ENCODE measurements around the gene ZSCAN10. TPM values are rescaled to one million over a fixed set of nuclear protein-coding genes. Genes with fewer than 3 reads are reported as not detected.

The ZSCAN10 gene
- total RNA-seq, 4 donors from 2014 or later, result 1.7 TPM; not detected in 3

DNA sequence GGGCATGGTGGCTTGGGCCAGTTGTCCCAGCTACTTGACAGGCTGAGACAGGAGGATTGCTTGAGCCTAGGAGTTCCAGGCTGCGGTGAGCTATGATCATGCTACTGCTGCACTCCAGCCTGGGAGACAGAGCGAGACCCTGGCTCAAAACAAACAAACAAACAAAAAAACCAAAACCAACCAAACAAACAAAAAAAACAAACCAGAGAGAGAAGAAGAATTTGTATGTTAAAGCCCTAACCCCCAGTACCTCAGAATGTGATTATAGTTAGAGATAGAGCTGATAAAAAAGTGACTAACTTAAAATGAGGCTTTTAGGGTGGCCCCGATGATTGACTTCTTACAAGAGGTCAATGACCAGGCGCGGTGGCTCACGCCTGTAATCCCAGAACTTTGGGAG is 54.4 kb downstream of the ZSCAN10 start:
- Histone ChIP-seq H3K27ac (no peak overlapping the region), H3K9me3 (no peaks in the 10 kb centered on the region), H3K4me1 (peaks cover 0 to 27% (median 18%) of the 10 kb centered on the region in 3 donors), H3K4me3 (no peak overlapping the region), H3K36me3 (no peaks in the 10 kb centered on the region), H3K27me3 (peaks cover 98% of the 10 kb centered on the region)
- 81 to 83% methylated on average over 4 to 6 of the region's 6 CpGs for WGBS, 2 donors (ENCODE audit: low coverage in 1 of 2)
- TF ChIP-seq, protein P1, sequence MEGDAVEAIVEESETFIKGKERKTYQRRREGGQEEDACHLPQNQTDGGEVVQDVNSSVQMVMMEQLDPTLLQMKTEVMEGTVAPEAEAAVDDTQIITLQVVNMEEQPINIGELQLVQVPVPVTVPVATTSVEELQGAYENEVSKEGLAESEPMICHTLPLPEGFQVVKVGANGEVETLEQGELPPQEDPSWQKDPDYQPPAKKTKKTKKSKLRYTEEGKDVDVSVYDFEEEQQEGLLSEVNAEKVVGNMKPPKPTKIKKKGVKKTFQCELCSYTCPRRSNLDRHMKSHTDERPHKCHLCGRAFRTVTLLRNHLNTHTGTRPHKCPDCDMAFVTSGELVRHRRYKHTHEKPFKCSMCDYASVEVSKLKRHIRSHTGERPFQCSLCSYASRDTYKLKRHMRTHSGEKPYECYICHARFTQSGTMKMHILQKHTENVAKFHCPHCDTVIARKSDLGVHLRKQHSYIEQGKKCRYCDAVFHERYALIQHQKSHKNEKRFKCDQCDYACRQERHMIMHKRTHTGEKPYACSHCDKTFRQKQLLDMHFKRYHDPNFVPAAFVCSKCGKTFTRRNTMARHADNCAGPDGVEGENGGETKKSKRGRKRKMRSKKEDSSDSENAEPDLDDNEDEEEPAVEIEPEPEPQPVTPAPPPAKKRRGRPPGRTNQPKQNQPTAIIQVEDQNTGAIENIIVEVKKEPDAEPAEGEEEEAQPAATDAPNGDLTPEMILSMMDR (IDR thresholded peaks at IDR 0.05), result no peak
- no peak for TF ChIP-seq POLR2AphosphoS5 (IDR thresholded peaks at IDR 0.05)
- TF ChIP-seq EP300 (IDR thresholded peaks at IDR 0.05), result no peak
- TF ChIP-seq POLR2A (IDR thresholded peaks at IDR 0.05), result no peak
- ATAC-seq, result no peak

GRCh38 chr16:3042376-3042775 is 56.7 kb downstream of the ZSCAN10 start:
- H3K27me3 ChIP-seq, result peaks cover 98% of the 10 kb centered on the region
- 25 to 78% methylated on average over 1 to 2 of the region's 3 CpGs for WGBS, 2 donors (ENCODE audit: low coverage in 1 of 2)
- no peak overlapping the region for H3K27ac ChIP-seq
- TF ChIP-seq, protein P1 (IDR thresholded peaks at IDR 0.05), result no peak
- TF ChIP-seq EP300 (IDR thresholded peaks at IDR 0.05) (no peak), POLR2A (IDR thresholded peaks at IDR 0.05) (no peak), POLR2AphosphoS5 (IDR thresholded peaks at IDR 0.05) (no peak)
- peaks cover 0 to 26% (median 18%) of the 10 kb centered on the region in 3 donors for H3K4me1 ChIP-seq
- no peaks in the 10 kb centered on the region for H3K9me3 ChIP-seq
- no peaks in the 10 kb centered on the region for H3K36me3 ChIP-seq
- no peak for ATAC-seq
- H3K4me3 ChIP-seq, result no peak overlapping the region

GRCh38 chr16:3038896-3039295 is 60.2 kb downstream of the ZSCAN10 start:
- Histone ChIP-seq H3K4me1 (peaks cover 0 to 12% (median 7%) of the 10 kb centered on the region in 3 donors), H3K4me3 (no peak overlapping the region), H3K9me3 (no peaks in the 10 kb centered on the region), H3K27me3 (peaks cover 98% of the 10 kb centered on the region), H3K36me3 (no peaks in the 10 kb centered on the region), H3K27ac (no peak overlapping the region)
- no peak for ATAC-seq
- 95% methylated on average over 3 of the region's 5 CpGs; no CpG with 5 or more reads in 1 of the 2 donors for WGBS, 2 donors (ENCODE audit: low coverage in 1 of 2)
- TF ChIP-seq, protein P1 (IDR thresholded peaks at IDR 0.05), result no peak
- TF ChIP-seq POLR2A (IDR thresholded peaks at IDR 0.05), result no peak
- TF ChIP-seq POLR2AphosphoS5 (IDR thresholded peaks at IDR 0.05), result no peak
- no peak for TF ChIP-seq EP300 (IDR thresholded peaks at IDR 0.05)

Small RNA genes lying within 50 kb of the gene (small RNA-seq; reads per million reads assigned to genes)
- gene RNU1-22P, result 0 reads per million in 4 donors

Other genes with a start within 250 kb of the ZSCAN10 start
- gene PRSS22, start 241.1 kb downstream of the ZSCAN10 start, total RNA-seq, result 1 to 10 TPM in 2 of 4 donors, not detected in 2; 1.0 to 2.7 TPM
- gene FLYWCH2, start 216.1 kb downstream of the ZSCAN10 start, total RNA-seq, result 10 to 100 TPM; 21.9 to 69.1 (median 38.8) TPM
- 10 to 100 TPM; 34.5 to 66.5 (median 51.2) TPM for gene FLYWCH1, start 187.4 kb downstream of the ZSCAN10 start, total RNA-seq
- gene KREMEN2, start 135.0 kb downstream of the ZSCAN10 start, total RNA-seq, result not detected
- 1 to 10 TPM; 1.9 to 6.4 (median 4.1) TPM for gene PAQR4, start 129.9 kb downstream of the ZSCAN10 start, total RNA-seq
- 1 to 10 TPM in 2 of 4 donors, not detected in 2; 1.6 to 1.7 TPM for gene PKMYT1, start 118.8 kb downstream of the ZSCAN10 start, total RNA-seq
- gene CLDN9, start 86.4 kb downstream of the ZSCAN10 start, total RNA-seq, result under 1 TPM in 2 of 4 donors, not detected in 2; 0.32 to 0.39 TPM
- not detected for gene CLDN6, start 81.1 kb downstream of the ZSCAN10 start, total RNA-seq
- 100 to 1,000 TPM in 2 of 4 donors, 10 to 100 TPM in 2; 26.0 to 135 (median 72.2) TPM for gene TNFRSF12A, start 78.9 kb downstream of the ZSCAN10 start, total RNA-seq
- gene HCFC1R1, start 75.4 kb downstream of the ZSCAN10 start, total RNA-seq, result 10 to 100 TPM; 20.1 to 94.9 (median 40.5) TPM
- gene THOC6, start 75.3 kb downstream of the ZSCAN10 start, total RNA-seq, result 10 to 100 TPM; 17.6 to 28.2 (median 25.0) TPM
- 1 to 10 TPM in 1 of 4 donors, under 1 TPM in 2, not detected in 1; 0.31 to 3.1 (median 0.31) TPM for gene BICDL2, start 62.4 kb downstream of the ZSCAN10 start, total RNA-seq
- gene MMP25, start 52.7 kb downstream of the ZSCAN10 start, total RNA-seq, result 1 to 10 TPM in 2 of 4 donors, not detected in 2; 1.6 to 2.6 TPM
- gene IL32, start 33.7 kb downstream of the ZSCAN10 start, total RNA-seq, result 10 to 100 TPM in 3 of 4 donors, 1 to 10 TPM in 1; 2.6 to 39.0 (median 21.6) TPM
- gene ZNF205, start 13.3 kb upstream of the ZSCAN10 start, total RNA-seq, result 10 to 100 TPM; 11.6 to 25.8 (median 20.4) TPM
- gene ZNF213, start 35.7 kb upstream of the ZSCAN10 start, total RNA-seq, result 10 to 100 TPM in 2 of 4 donors, 1 to 10 TPM in 2; 3.6 to 22.3 (median 12.2) TPM
- not detected for gene OR1F1, start 88.9 kb upstream of the ZSCAN10 start, total RNA-seq
- 10 to 100 TPM in 2 of 4 donors, 1 to 10 TPM in 2; 5.2 to 11.8 (median 8.0) TPM for gene ZNF200, start 135.9 kb upstream of the ZSCAN10 start, total RNA-seq
- gene MEFV, start 157.3 kb upstream of the ZSCAN10 start, total RNA-seq, result 1 to 10 TPM; 1.2 to 3.4 (median 1.7) TPM
- gene ZNF263, start 184.2 kb upstream of the ZSCAN10 start, total RNA-seq, result 10 to 100 TPM; 45.5 to 53.6 (median 47.6) TPM
- gene TIGD7, start 206.1 kb upstream of the ZSCAN10 start, total RNA-seq, result 1 to 10 TPM; 4.4 to 8.3 (median 6.2) TPM
- gene ZNF75A, start 206.2 kb upstream of the ZSCAN10 start, total RNA-seq, result 10 to 100 TPM; 19.0 to 28.8 (median 27.3) TPM

All from gastroesophageal sphincter (tissue), 4 donors.